Liver (tissue), 9 donors: ENCODE data around the gene PHTF2. TPM values are rescaled to one million over a fixed set of nuclear protein-coding genes. Genes with fewer than 3 reads are reported as not detected.

Source experiments
- DNase-seq: peaks from one replicate; pipeline ENCODE4 v3.0.0-alpha.2; 2017; ENCODE audit warnings: low spot score
- H3K27ac ChIP-seq, 2 donors: one replicate each; pipeline ENCODE4 v1.7.0; 2013; ENCODE audit warnings: inconsistent platforms in 2 of 2, low read length in 2 of 2, control low read depth in 1 of 2, low read depth in 1 of 2, mild to moderate bottlenecking in 1 of 2
- H3K27me3 ChIP-seq, 4 donors: one replicate each; pipeline versions ENCODE4 v1.6.1 to v1.7.0; 2013; ENCODE audit warnings: low read length in 3 of 4, inconsistent platforms in 1 of 4, mild to moderate bottlenecking in 1 of 4, moderate library complexity in 1 of 4; ENCODE audit not compliant: control insufficient read depth in 4 of 4, insufficient read depth in 4 of 4
- H3K36me3 ChIP-seq, 4 donors: one replicate each; pipeline versions ENCODE4 v1.6.1 to v1.7.0; 2013; ENCODE audit warnings: low read length in 3 of 4, mild to moderate bottlenecking in 3 of 4, low read depth in 1 of 4, moderate library complexity in 1 of 4; ENCODE audit not compliant: control insufficient read depth in 4 of 4, insufficient read depth in 3 of 4
- H3K4me1 ChIP-seq, 4 donors: one replicate each; pipeline versions ENCODE4 v1.6.1 to v1.7.0; 2013; ENCODE audit warnings: low read length in 3 of 4, mild to moderate bottlenecking in 3 of 4, moderate library complexity in 1 of 4; ENCODE audit not compliant: control insufficient read depth in 4 of 4, insufficient read depth in 4 of 4
- H3K4me3 ChIP-seq, 3 donors: one replicate each; pipeline versions ENCODE4 v1.6.1 to v1.7.0; 2013; ENCODE audit warnings: low read length in 3 of 3, control low read depth in 1 of 3, low read depth in 1 of 3, mild to moderate bottlenecking in 1 of 3
- H3K9ac ChIP-seq, 2 donors: one replicate each; pipeline ENCODE4 v1.7.0; 2013; ENCODE audit warnings: low read length in 2 of 2, mild to moderate bottlenecking in 2 of 2, moderate library complexity in 2 of 2, control low read depth in 1 of 2, low read depth in 1 of 2
- H3K9me3 ChIP-seq, 4 donors: one replicate each; pipeline versions ENCODE4 v1.6.1 to v1.7.0; 2013; ENCODE audit warnings: low read length in 3 of 4; ENCODE audit not compliant: control insufficient read depth in 4 of 4
- ATF3 ChIP-seq: IDR thresholded peaks from 2 replicates; pipeline ENCODE4 v1.6.1; 2016; ENCODE audit warnings: antibody characterized with exemption
- CTCF ChIP-seq: fragments of 150-350 bp; IDR thresholded peaks from 2 replicates; pipeline ENCODE4 v1.5.1; 2017; ENCODE audit warnings: improper control_type of control experiment, low read depth, low read length; ENCODE audit not compliant: missing input control
- EGR1 ChIP-seq, 2 donors: IDR thresholded peaks; 2 replicates each; pipeline ENCODE4 v1.6.1; 2016 to 2018; ENCODE audit warnings: antibody characterized with exemption in 2 of 2, low read depth in 2 of 2
- FOXA1 ChIP-seq: IDR thresholded peaks from 2 replicates; pipeline ENCODE4 v1.6.1; 2016; ENCODE audit warnings: antibody characterized with exemption
- FOXA2 ChIP-seq: IDR thresholded peaks from 2 replicates; pipeline ENCODE4 v1.6.1; 2016; ENCODE audit warnings: antibody characterized with exemption
- GABPA ChIP-seq, 2 donors: IDR thresholded peaks in 1 of 2; conservative IDR thresholded peaks in 1 of 2; 2 replicates each; pipeline ENCODE4 v1.6.1; 2016; ENCODE audit warnings: antibody characterized with exemption in 2 of 2, mild to moderate bottlenecking in 1 of 2, moderate library complexity in 1 of 2
- HNF4A ChIP-seq, 2 donors: conservative IDR thresholded peaks; 2 replicates each; pipeline ENCODE4 v1.6.1; 2016; ENCODE audit warnings: antibody characterized with exemption in 2 of 2, mild to moderate bottlenecking in 2 of 2
- HNF4G ChIP-seq: IDR thresholded peaks from 2 replicates; pipeline ENCODE4 v1.6.1; 2016; ENCODE audit warnings: antibody characterized with exemption
- JUND ChIP-seq, 2 donors: IDR thresholded peaks; 2 replicates each; pipeline ENCODE4 v1.6.1; 2016; ENCODE audit warnings: antibody characterized with exemption in 2 of 2
- MAX ChIP-seq: IDR thresholded peaks from 2 replicates; pipeline ENCODE4 v1.6.1; 2016; ENCODE audit warnings: antibody characterized with exemption
- NR2F2 ChIP-seq: IDR thresholded peaks from 2 replicates; pipeline ENCODE4 v1.6.1; 2016; ENCODE audit warnings: antibody characterized with exemption
- RAD21 ChIP-seq, 2 donors: IDR thresholded peaks; 2 replicates each; pipeline ENCODE4 v1.6.1; 2016; ENCODE audit warnings: antibody characterized with exemption in 2 of 2, mild to moderate bottlenecking in 2 of 2
- REST ChIP-seq: IDR thresholded peaks from 2 replicates; pipeline ENCODE4 v1.6.1; 2016; ENCODE audit warnings: antibody characterized with exemption, mild to moderate bottlenecking
- RXRA ChIP-seq, 2 donors: IDR thresholded peaks; 2 replicates each; pipeline ENCODE4 v1.6.1; 2017 to 2018; ENCODE audit warnings: antibody characterized with exemption in 2 of 2, mild to moderate bottlenecking in 1 of 2
- SP1 ChIP-seq: IDR thresholded peaks from 2 replicates; pipeline ENCODE4 v1.6.1; 2018; ENCODE audit warnings: antibody characterized with exemption, mild to moderate bottlenecking
- TAF1 ChIP-seq: conservative IDR thresholded peaks from 2 replicates; pipeline ENCODE4 v1.6.1; 2016; ENCODE audit warnings: antibody characterized with exemption, mild to moderate bottlenecking
- YY1 ChIP-seq: IDR thresholded peaks from 2 replicates; pipeline ENCODE4 v1.6.1; 2016; ENCODE audit warnings: antibody characterized with exemption, mild to moderate bottlenecking
- ZBTB33 ChIP-seq: IDR thresholded peaks from 2 replicates; pipeline ENCODE4 v1.6.1; 2016; ENCODE audit warnings: antibody characterized with exemption
- WGBS: extraction: QIAGEN DNeasy Blood & Tissue Kit; methylation state at CpG from one replicate; pipeline ENCODE4 v1.1.7; 2013; 5-methylcytosine and 5-hydroxymethylcytosine counted together
- polyA plus RNA-seq, 2 donors: library from polyadenylated mRNA; stranded (reverse) in 1 of 2; unstranded in 1 of 2; fragments of 200-250 nt in 1 of 2; fragments of >200 nt in 1 of 2; fragmentation: Nextera tagmentation in 1 of 2; extraction: Ambion mirVana in 1 of 2; gene quantifications; one replicate each; pipeline versions ENCODE4 v1.2.1 to v1.2.3, GENCODE V29; 2013 to 2015
- total RNA-seq, 2 donors: library from RNA; depleted of rRNA; stranded (reverse); fragments of >200 nt; gene quantifications; one replicate each; pipeline ENCODE4 v1.2.3, GENCODE V29; 2014
- donor health status: healthy.
- donor health status: healthy.
- donor health status: healthy.
- donor health status: healthy.
- donor health status: healthy.

Gene PHTF2
- total and polyA plus RNA-seq, 4 donors, result 2.2 to 7.3 (median 4.7) TPM

GRCh38 chr7:77813180-77813579 lies 14.6 kb downstream of the PHTF2 start:
- H3K9me3 ChIP-seq, result no peaks in the 10 kb centered on the region
- no peaks in the 10 kb centered on the region for H3K36me3 ChIP-seq
- no peaks in the 10 kb centered on the region for H3K27me3 ChIP-seq
- TF ChIP-seq CTCF, result no peak
- TF ChIP-seq RXRA (IDR thresholded peaks at IDR 0.05), result no peak
- no peak for TF ChIP-seq NR2F2
- no peak for TF ChIP-seq EGR1 (IDR thresholded peaks at IDR 0.05; ENCODE audit: low read depth in 2 of 2)
- TF ChIP-seq RAD21 (IDR thresholded peaks at IDR 0.05), result no peak
- TF ChIP-seq SP1, result no peak
- TF ChIP-seq HNF4A (conservative IDR thresholded peaks at IDR 0.05), result no peak
- TF ChIP-seq FOXA2, result no peak
- TF ChIP-seq HNF4G, result no peak
- no peak for TF ChIP-seq ZBTB33
- TF ChIP-seq GABPA (IDR thresholded peaks at IDR 0.05 in 1 of 2, conservative IDR thresholded peaks at IDR 0.05 in 1 of 2), result no peak
- no peak for TF ChIP-seq ATF3
- TF ChIP-seq FOXA1, result no peak
- no peak for TF ChIP-seq MAX
- TF ChIP-seq JUND (IDR thresholded peaks at IDR 0.05), result no peak
- no peak for TF ChIP-seq YY1
- no peak for TF ChIP-seq REST
- no peak for TF ChIP-seq TAF1
- H3K4me3 ChIP-seq, result no peak overlapping the region
- H3K4me1 ChIP-seq, result no peaks in the 10 kb centered on the region
- H3K9ac ChIP-seq, result no peak overlapping the region
- no peak for DNase-seq
- WGBS, result 95% methylated on average over 2 of the region's 2 CpGs
- no peak overlapping the region for H3K27ac ChIP-seq
